Nephron progenitor cell (in vitro differentiated cells): ENCODE data around the gene OR4S1.
"Not testable (repeated sequence)": the region's sequence is repeated elsewhere in the genome, so short reads cannot be mapped to it uniquely, and the experiment has no call there.

Experiments used
- DNase-seq: peaks from one replicate; pipeline ENCODE4 v3.0.0; 2021
- H3K27ac Mint-ChIP-seq: 2 replicates; pipeline ENCODE4 v1.8.0; 2021; ENCODE audit warnings: mild to moderate bottlenecking, moderate library complexity, mixed read lengths
- H3K27me3 Mint-ChIP-seq: 2 replicates; pipeline ENCODE4 v1.8.0; 2021; ENCODE audit warnings: mild to moderate bottlenecking, low read depth, mixed read lengths; ENCODE audit not compliant: poor library complexity
- H3K36me3 Mint-ChIP-seq: 2 replicates; pipeline ENCODE4 v1.8.0; 2021; ENCODE audit warnings: low read depth, mixed read lengths
- H3K4me1 Mint-ChIP-seq: 2 replicates; pipeline ENCODE4 v1.8.0; 2021; ENCODE audit warnings: mixed read lengths
- H3K4me3 Mint-ChIP-seq: 2 replicates; pipeline ENCODE4 v1.8.0; 2021; ENCODE audit warnings: mild to moderate bottlenecking, moderate library complexity, mixed read lengths
- H3K9me3 Mint-ChIP-seq: 2 replicates; pipeline ENCODE4 v1.8.0; 2021; ENCODE audit warnings: mild to moderate bottlenecking, moderate library complexity, mixed read lengths
- CTCF ChIP-seq: fragments of 200-600 bp; sonication (generic); IDR thresholded peaks from 2 replicates; pipeline ENCODE4 v1.5.0; 2021; ENCODE audit warnings: antibody characterized with exemption

Gene OR4S1

DNA sequence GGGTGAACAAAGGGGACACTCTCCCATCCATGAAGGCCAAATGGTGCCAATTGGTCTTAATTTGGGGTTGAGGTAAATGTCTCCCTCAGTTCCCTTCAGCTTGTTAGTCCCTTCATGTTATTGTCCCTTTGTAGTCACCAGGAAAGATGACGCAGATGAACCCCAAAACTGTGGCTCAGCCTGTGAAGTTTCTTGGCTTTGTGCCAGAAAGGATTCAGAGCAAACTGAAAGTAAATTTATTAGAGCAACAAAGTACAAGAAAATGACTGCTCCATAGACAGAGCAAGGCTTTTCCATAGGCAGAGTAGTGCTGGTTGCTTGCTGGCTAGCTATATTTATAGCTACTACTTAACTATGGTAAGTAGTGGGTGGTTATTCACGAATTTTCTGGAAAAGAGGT is 35.4 kb downstream of the OR4S1 start:
- Mint-ChIP-seq H3K4me3 (no peak overlapping the region), H3K36me3 (no peaks in the 10 kb centered on the region), H3K27me3 (no peaks in the 10 kb centered on the region), H3K27ac (no peak overlapping the region), H3K4me1 (no peaks in the 10 kb centered on the region), H3K9me3 (peaks cover 75% of the 10 kb centered on the region)
- TF ChIP-seq CTCF = no peak
- no peak for DNase-seq

GRCh38 chr11:48342505-48342904 is 36.5 kb downstream of the OR4S1 start:
- DNase-seq, H3K27me3 Mint-ChIP-seq, H3K27ac Mint-ChIP-seq, H3K4me1 Mint-ChIP-seq, H3K4me3 Mint-ChIP-seq, H3K36me3 Mint-ChIP-seq: not testable (repeated sequence)
- peaks cover 77% of the 10 kb centered on the region for H3K9me3 Mint-ChIP-seq

DNA sequence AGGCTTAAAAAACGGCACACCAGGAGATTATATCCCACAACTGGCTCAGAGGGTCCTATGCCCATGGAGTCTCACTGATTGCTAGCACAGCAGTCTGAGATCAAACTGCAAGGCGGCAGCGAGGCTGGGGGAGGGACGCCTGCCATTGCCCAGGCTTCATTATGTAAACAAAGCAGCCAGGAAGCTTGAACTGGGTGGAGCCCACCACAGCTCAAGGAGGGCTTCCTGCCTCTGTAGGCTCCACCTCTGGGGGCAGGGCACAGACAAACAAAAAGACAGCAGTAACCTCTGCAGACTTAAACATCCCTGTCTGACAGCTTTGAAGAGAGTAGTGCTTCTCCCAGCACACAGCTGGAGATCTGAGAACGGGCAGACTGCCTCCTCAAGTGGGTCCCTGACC is 40.3 kb downstream of the OR4S1 start:
- not testable (repeated sequence) for H3K36me3 Mint-ChIP-seq, H3K27ac Mint-ChIP-seq, H3K27me3 Mint-ChIP-seq, H3K4me1 Mint-ChIP-seq, DNase-seq, H3K4me3 Mint-ChIP-seq
- peaks cover 75% of the 10 kb centered on the region for H3K9me3 Mint-ChIP-seq

GRCh38 chr11:48354013-48354412 is 48.0 kb downstream of the OR4S1 start:
- Mint-ChIP-seq H3K27me3 (no peaks in the 10 kb centered on the region), H3K9me3 (peaks cover 72% of the 10 kb centered on the region), H3K27ac (no peak overlapping the region), H3K4me1 (no peaks in the 10 kb centered on the region), H3K4me3 (no peak overlapping the region), H3K36me3 (no peaks in the 10 kb centered on the region)
- no peak for DNase-seq
- TF ChIP-seq CTCF = no peak

DNA sequence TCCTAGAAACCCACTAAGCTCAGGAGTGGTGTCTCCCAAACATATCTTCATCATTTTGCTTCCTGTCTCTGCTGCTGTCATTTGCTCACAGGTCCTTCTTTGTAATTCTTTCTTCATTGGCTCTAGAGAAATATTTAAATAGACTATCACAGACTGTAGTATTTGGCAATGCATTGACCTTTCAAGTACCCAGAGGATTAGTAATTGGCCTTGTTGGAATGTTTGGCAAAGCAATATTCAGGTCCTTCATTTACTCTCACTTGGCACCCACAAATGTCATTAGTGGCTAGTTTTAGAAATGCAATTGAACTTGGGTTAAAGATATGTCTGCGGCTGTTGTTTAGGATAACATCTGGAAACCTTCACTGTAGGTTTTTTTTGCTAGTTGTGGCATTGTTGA is 48.7 kb downstream of the OR4S1 start:
- no peak for DNase-seq
- H3K4me3 Mint-ChIP-seq = no peak overlapping the region
- H3K27me3 Mint-ChIP-seq = no peaks in the 10 kb centered on the region
- H3K4me1 Mint-ChIP-seq = no peaks in the 10 kb centered on the region
- no peaks in the 10 kb centered on the region for H3K36me3 Mint-ChIP-seq
- TF ChIP-seq CTCF = no peak
- H3K9me3 Mint-ChIP-seq = peaks cover 74% of the 10 kb centered on the region
- H3K27ac Mint-ChIP-seq = no peak overlapping the region
